K562 (cell line): ENCODE results near the gene GALNT7. TPM values are rescaled to one million over a fixed set of nuclear protein-coding genes. Genes with fewer than 3 reads are reported as not detected.

ENCODE experiments used
- ATF1 ChIP-seq, 2 experiments: fragments of 450-650 bp in 1 of 2; IDR thresholded peaks; 2 replicates each; pipeline ENCODE4 v1.6.1; 2016; ENCODE audit warnings: missing compliant biosample characterization in 1 of 2, missing genetic modification characterization in 1 of 2
- ELF2 ChIP-seq: fragments of 250-450 bp; sonication (Bioruptor Pico); IDR thresholded peaks from 2 replicates; pipeline ENCODE4 v1.5.0; 2021; ENCODE audit warnings: mild to moderate bottlenecking
- HDAC2 ChIP-seq: fragments of 450-650 bp; IDR thresholded peaks from 2 replicates; pipeline ENCODE4 v1.6.1; 2016; ENCODE audit warnings: mild to moderate bottlenecking
- MYC ChIP-seq, 2 experiments: fragments of 250-450 bp in 1 of 2; sonication (Bioruptor Pico) in 1 of 2; IDR thresholded peaks; 2 replicates each; pipeline versions ENCODE4 v1.5.1 to v1.6.1; 2012 to 2021; ENCODE audit warnings: low read depth in 2 of 2, borderline replicate concordance in 1 of 2, improper control_type of control experiment in 1 of 2, low read length in 1 of 2, mild to moderate bottlenecking in 1 of 2, moderate library complexity in 1 of 2
- PTTG1 ChIP-seq: fragments of 450-650 bp; IDR thresholded peaks from 2 replicates; pipeline ENCODE4 v1.6.1; 2016; ENCODE audit warnings: low read depth, mild to moderate bottlenecking, missing genetic modification characterization, missing compliant biosample characterization
- SMAD4 ChIP-seq: fragments of 250-450 bp; sonication (Bioruptor Pico); conservative IDR thresholded peaks from 2 replicates; pipeline ENCODE4 v1.8.0; 2021; ENCODE audit warnings: inconsistent platforms, mild to moderate bottlenecking, moderate library complexity
- SRSF7 ChIP-seq: fragments of 200-400 bp; formaldehyde crosslinking; optimal IDR thresholded peaks from 2 replicates; pipeline ENCODE3; 2017; ENCODE audit warnings: mild to moderate bottlenecking, low read depth, low read length
- polyA plus RNA-seq, 8 experiments: library from polyadenylated mRNA; depleted of rRNA in 4 of 8; stranded (reverse) in 5 of 8; unstranded in 3 of 8; fragments of >200 nt; fragmentation: Nextera tagmentation in 2 of 8; fragmentation: Illumina TruSeq in 1 of 8; extraction: Ambion mirVana in 2 of 8; extraction: Trizol in 1 of 8; gene quantifications; 2 replicates each; pipeline versions ENCODE4 v1.2.1 to v1.2.3, GENCODE V29; 2011 to 2014; ENCODE audit warnings: inconsistent platforms in 1 of 8, missing spikeins in 1 of 8
- total RNA-seq, 7 experiments: library from RNA; depleted of rRNA in 6 of 7; stranded (reverse); fragments of >200 nt in 6 of 7; fragmentation: Illumina TruSeq in 2 of 7; extraction: Trizol in 2 of 7; gene quantifications; 2 replicates each; pipeline versions ENCODE4 v1.2.1 to v1.2.3, GENCODE V29; 2011 to 2021; ENCODE audit warnings: low replicate concordance in 1 of 7
- TF ChIP-seq, protein P1 (sequence below): sonication (generic); formaldehyde crosslinking; IDR thresholded peaks from 2 replicates; pipeline ENCODE4 v1.9.0; 2022; ENCODE audit warnings: mild to moderate bottlenecking, missing genetic modification reagents
- TF ChIP-seq, protein P2 (sequence below): fragments of 450-650 bp; conservative IDR thresholded peaks from 2 replicates; pipeline ENCODE4 v1.6.1; 2016; ENCODE audit warnings: missing genetic modification characterization, low read depth, mild to moderate bottlenecking, missing compliant biosample characterization, moderate library complexity
- TF ChIP-seq, protein P3 (sequence below), 2 experiments: fragments of 450-650 bp; IDR thresholded peaks; 2 replicates each; pipeline ENCODE4 v1.6.1; 2018; ENCODE audit warnings: mild to moderate bottlenecking in 2 of 2, low read depth in 1 of 2; ENCODE audit not compliant: partially characterized antibody in 2 of 2
- TF ChIP-seq, protein P4 (sequence below), 2 experiments: fragments of 450-650 bp; conservative IDR thresholded peaks; 2 replicates each; pipeline ENCODE4 v1.6.1; 2017; ENCODE audit warnings: mild to moderate bottlenecking in 2 of 2, moderate library complexity in 2 of 2

Gene GALNT7
- total and polyA plus RNA-seq, 9 of the 15 experiments (the other 6 are each of a cell fraction or from before 2014, with no cell fraction given), result 16.7 to 38.7 (median 31.1) TPM

DNA sequence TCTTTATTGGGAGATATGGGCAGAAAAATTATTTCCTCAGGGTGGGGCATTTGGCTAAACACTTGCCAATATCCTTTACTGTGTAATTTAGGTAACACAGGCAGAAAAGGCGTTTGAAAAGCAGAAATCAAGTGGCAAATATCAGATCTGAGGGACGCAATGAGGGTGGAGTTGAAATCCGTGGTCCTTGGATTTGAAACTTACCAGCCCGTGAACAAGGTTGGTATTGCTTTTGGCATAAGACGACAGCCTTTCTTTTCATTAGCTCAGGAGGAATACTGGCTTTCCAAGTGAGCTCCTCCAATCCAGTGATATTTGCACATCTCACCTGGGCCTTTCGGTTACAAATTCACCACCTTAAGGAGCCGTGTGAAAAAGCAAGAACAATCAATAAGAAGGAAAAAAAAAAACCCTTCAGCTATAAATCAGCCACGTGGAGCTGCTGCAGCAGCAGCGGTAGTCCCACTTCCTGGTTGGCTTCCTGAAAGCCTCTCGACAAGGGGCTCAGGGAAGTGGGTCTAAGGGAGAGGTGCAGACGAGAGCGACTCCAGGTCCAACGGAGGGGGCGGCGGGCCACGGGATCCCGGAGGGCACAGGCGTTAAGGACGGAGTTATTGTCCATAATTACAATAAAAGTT is 734 bp upstream of the GALNT7 start (continued):
- TF ChIP-seq, protein P1, sequence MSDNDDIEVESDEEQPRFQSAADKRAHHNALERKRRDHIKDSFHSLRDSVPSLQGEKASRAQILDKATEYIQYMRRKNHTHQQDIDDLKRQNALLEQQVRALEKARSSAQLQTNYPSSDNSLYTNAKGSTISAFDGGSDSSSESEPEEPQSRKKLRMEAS (CRISPR knock-in tag), result peak; percentile 77; the same call in 1 of the 2 replicates
- TF ChIP-seq, protein P2, sequence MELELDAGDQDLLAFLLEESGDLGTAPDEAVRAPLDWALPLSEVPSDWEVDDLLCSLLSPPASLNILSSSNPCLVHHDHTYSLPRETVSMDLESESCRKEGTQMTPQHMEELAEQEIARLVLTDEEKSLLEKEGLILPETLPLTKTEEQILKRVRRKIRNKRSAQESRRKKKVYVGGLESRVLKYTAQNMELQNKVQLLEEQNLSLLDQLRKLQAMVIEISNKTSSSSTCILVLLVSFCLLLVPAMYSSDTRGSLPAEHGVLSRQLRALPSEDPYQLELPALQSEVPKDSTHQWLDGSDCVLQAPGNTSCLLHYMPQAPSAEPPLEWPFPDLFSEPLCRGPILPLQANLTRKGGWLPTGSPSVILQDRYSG (tag), result 0 out of 2 replicates have a peak, but pooled peaks have one; percentile 17
- TF ChIP-seq, protein P3, sequence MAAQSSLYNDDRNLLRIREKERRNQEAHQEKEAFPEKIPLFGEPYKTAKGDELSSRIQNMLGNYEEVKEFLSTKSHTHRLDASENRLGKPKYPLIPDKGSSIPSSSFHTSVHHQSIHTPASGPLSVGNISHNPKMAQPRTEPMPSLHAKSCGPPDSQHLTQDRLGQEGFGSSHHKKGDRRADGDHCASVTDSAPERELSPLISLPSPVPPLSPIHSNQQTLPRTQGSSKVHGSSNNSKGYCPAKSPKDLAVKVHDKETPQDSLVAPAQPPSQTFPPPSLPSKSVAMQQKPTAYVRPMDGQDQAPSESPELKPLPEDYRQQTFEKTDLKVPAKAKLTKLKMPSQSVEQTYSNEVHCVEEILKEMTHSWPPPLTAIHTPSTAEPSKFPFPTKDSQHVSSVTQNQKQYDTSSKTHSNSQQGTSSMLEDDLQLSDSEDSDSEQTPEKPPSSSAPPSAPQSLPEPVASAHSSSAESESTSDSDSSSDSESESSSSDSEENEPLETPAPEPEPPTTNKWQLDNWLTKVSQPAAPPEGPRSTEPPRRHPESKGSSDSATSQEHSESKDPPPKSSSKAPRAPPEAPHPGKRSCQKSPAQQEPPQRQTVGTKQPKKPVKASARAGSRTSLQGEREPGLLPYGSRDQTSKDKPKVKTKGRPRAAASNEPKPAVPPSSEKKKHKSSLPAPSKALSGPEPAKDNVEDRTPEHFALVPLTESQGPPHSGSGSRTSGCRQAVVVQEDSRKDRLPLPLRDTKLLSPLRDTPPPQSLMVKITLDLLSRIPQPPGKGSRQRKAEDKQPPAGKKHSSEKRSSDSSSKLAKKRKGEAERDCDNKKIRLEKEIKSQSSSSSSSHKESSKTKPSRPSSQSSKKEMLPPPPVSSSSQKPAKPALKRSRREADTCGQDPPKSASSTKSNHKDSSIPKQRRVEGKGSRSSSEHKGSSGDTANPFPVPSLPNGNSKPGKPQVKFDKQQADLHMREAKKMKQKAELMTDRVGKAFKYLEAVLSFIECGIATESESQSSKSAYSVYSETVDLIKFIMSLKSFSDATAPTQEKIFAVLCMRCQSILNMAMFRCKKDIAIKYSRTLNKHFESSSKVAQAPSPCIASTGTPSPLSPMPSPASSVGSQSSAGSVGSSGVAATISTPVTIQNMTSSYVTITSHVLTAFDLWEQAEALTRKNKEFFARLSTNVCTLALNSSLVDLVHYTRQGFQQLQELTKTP (IDR thresholded peaks at IDR 0.05; ENCODE audit: low read depth in 1 of 2, partially characterized antibody in 2 of 2), result peak in 1 of 2 experiments; percentile 34
- peak; percentile 82 for TF ChIP-seq ELF2 (CRISPR knock-in tag)
- TF ChIP-seq, protein P4, sequence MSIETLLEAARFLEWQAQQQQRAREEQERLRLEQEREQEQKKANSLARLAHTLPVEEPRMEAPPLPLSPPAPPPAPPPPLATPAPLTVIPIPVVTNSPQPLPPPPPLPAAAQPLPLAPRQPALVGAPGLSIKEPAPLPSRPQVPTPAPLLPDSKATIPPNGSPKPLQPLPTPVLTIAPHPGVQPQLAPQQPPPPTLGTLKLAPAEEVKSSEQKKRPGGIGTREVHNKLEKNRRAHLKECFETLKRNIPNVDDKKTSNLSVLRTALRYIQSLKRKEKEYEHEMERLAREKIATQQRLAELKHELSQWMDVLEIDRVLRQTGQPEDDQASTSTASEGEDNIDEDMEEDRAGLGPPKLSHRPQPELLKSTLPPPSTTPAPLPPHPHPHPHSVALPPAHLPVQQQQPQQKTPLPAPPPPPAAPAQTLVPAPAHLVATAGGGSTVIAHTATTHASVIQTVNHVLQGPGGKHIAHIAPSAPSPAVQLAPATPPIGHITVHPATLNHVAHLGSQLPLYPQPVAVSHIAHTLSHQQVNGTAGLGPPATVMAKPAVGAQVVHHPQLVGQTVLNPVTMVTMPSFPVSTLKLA (conservative IDR thresholded peaks at IDR 0.05), result peak; percentile 77 to 81
- no peak for TF ChIP-seq PTTG1 (tag)
- 0 out of 2 replicates have a peak, but pooled peaks have one; percentile 43 for TF ChIP-seq HDAC2
- no peak for TF ChIP-seq SRSF7
- no peak for TF ChIP-seq ATF1 (CRISPR knock-in tag; IDR thresholded peaks at IDR 0.05)
- peak; percentile 39; the same call in 1 of the 2 replicates for TF ChIP-seq ATF1 (tag; IDR thresholded peaks at IDR 0.05)
- peak; percentile 97 for TF ChIP-seq MYC (IDR thresholded peaks at IDR 0.05; ENCODE audit: low read depth, low read length)
- peak; percentile 52; the same call in 1 of the 2 replicates for TF ChIP-seq MYC (CRISPR knock-in tag; IDR thresholded peaks at IDR 0.05; ENCODE audit: borderline replicate concordance, low read depth)
- no peak for TF ChIP-seq SMAD4
